Transverse colon (tissue), 4 donors: Measurements from ENCODE around the gene LRP8. TPM values are rescaled to one million over a fixed set of nuclear protein-coding genes. Genes with fewer than 3 reads are reported as not detected.

Source experiments
- DNase-seq: peaks from one replicate; pipeline ENCODE4 v3.0.0-alpha.2; 2019
- H3K27ac ChIP-seq, 4 donors: fragments of 200-600 bp; sonication (generic); 2 replicates each; pipeline ENCODE4 v1.5.1; 2016 to 2018; ENCODE audit warnings: inconsistent platforms in 4 of 4
- H3K27me3 ChIP-seq: fragments of 200-600 bp; sonication (generic); 2 replicates; pipeline ENCODE4 v1.5.1; 2017; ENCODE audit warnings: inconsistent platforms
- H3K36me3 ChIP-seq, 4 donors: fragments of 200-600 bp; sonication (generic); 2 replicates each; pipeline ENCODE4 v1.5.1; 2017 to 2019; ENCODE audit warnings: inconsistent platforms in 4 of 4
- H3K4me1 ChIP-seq, 4 donors: fragments of 200-600 bp; sonication (generic); 2 replicates each; pipeline ENCODE4 v1.5.1; 2017 to 2020; ENCODE audit warnings: inconsistent platforms in 4 of 4
- H3K4me3 ChIP-seq, 4 donors: fragments of 200-600 bp; sonication (generic); 1 replicate in 1 of 4; 2 replicates in 3 of 4; pipeline versions ENCODE4 v1.5.1 to v1.6.1; 2017 to 2019; ENCODE audit warnings: inconsistent platforms in 4 of 4
- H3K9me3 ChIP-seq, 2 donors: fragments of 200-600 bp; sonication (generic); 2 replicates each; pipeline ENCODE4 v1.5.1; 2017 to 2019; ENCODE audit warnings: inconsistent platforms in 2 of 2
- EP300 ChIP-seq: sonication (generic); formaldehyde crosslinking; IDR thresholded peaks from one replicate; pipeline ENCODE4 v1.6.1; 2017; ENCODE audit warnings: antibody characterized with exemption, low read depth
- POLR2A ChIP-seq: fragments of 450-650 bp; IDR thresholded peaks from one replicate; pipeline ENCODE4 v1.6.1; 2016; ENCODE audit warnings: antibody characterized with exemption, mild to moderate bottlenecking, moderate library complexity
- POLR2AphosphoS5 ChIP-seq, 3 donors: sonication (generic); formaldehyde crosslinking; IDR thresholded peaks; one replicate each; pipeline ENCODE4 v1.6.1; 2016; ENCODE audit warnings: antibody characterized with exemption in 3 of 3
- WGBS, 2 donors: methylation state at CpG; one replicate each; pipeline ENCODE4 v1.1.5; 2018; ENCODE audit warnings: low coverage in 1 of 2; 5-methylcytosine and 5-hydroxymethylcytosine counted together
- in situ Hi-C, 4 donors: fragments of 200-750 bp; cut with MboI; loops; one replicate each; pipeline versions ENCODE4 v1.15.0 to v1.15.1; 2017; ENCODE audit warnings: low sequenced_read_pairs in 3 of 4, low pct_ligation_motif_present in 1 of 4, low pct_unique_long_range_greater_than_20kb in 1 of 4
- intact Hi-C: fragments of 100-400 bp; cut with DNase I; formaldehyde crosslinking; loops from one replicate; pipeline ENCODE4 v1.15.1; 2023; ENCODE audit warnings: low total_unique reads
- total RNA-seq, 4 donors: library from RNA; depleted of rRNA; stranded (reverse); fragments of >200 nt; gene quantifications; one replicate each; pipeline ENCODE4 v1.1.0, GENCODE V29; 2016
- TF ChIP-seq, protein P1 (sequence below), 5 experiments: fragments of 200-600 bp in 3 of 5; fragments of 450-650 bp in 2 of 5; sonication (generic) in 3 of 5; IDR thresholded peaks; 1 replicate in 2 of 5; 2 replicates in 3 of 5; pipeline ENCODE4 v1.5.1; 2016 to 2017; ENCODE audit warnings: antibody characterized with exemption in 5 of 5, inconsistent platforms in 3 of 5, mild to moderate bottlenecking in 2 of 5, moderate library complexity in 1 of 5

The LRP8 gene
- total RNA-seq, 4 donors from 2014 or later = 0.37 to 10.7 (median 1.4) TPM

DNA sequence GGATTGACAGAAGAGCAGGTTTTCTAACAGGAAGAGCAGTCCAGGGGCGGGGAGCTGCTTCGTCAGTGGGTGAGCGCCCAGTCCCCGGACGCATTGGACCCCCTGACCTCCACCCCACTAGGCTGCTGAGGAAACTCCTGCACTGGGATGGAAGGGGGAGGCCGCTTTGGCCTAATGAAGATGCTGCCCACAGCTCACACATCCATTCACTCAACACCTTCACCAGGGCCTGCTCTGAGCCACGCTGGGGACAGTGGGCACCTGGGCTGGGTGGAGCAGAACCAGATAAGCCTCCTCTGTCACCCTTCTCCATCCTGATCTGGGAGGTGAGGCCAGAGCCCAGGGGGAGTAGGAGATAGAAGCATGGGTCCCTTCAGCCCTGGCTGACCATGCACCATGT is 13.3 kb downstream of the LRP8 start:
- in situ Hi-C loops = no loop called here
- intact Hi-C loops = no loop called here
- no peaks in the 10 kb centered on the region for H3K27me3 ChIP-seq
- H3K27ac ChIP-seq = no peak overlapping the region
- WGBS, 2 donors = 96% methylated on average over 7 of the region's 7 CpGs; no CpG with 5 or more reads in 1 of the 2 donors
- DNase-seq = no peak
- H3K9me3 ChIP-seq = no peaks in the 10 kb centered on the region
- no peaks in the 10 kb centered on the region for H3K4me1 ChIP-seq
- H3K36me3 ChIP-seq = no peaks in the 10 kb centered on the region
- TF ChIP-seq, protein P1, sequence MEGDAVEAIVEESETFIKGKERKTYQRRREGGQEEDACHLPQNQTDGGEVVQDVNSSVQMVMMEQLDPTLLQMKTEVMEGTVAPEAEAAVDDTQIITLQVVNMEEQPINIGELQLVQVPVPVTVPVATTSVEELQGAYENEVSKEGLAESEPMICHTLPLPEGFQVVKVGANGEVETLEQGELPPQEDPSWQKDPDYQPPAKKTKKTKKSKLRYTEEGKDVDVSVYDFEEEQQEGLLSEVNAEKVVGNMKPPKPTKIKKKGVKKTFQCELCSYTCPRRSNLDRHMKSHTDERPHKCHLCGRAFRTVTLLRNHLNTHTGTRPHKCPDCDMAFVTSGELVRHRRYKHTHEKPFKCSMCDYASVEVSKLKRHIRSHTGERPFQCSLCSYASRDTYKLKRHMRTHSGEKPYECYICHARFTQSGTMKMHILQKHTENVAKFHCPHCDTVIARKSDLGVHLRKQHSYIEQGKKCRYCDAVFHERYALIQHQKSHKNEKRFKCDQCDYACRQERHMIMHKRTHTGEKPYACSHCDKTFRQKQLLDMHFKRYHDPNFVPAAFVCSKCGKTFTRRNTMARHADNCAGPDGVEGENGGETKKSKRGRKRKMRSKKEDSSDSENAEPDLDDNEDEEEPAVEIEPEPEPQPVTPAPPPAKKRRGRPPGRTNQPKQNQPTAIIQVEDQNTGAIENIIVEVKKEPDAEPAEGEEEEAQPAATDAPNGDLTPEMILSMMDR (IDR thresholded peaks at IDR 0.05) = no peak
- TF ChIP-seq POLR2A = no peak
- TF ChIP-seq EP300 = no peak
- TF ChIP-seq POLR2AphosphoS5 (IDR thresholded peaks at IDR 0.05) = no peak
- no peak overlapping the region for H3K4me3 ChIP-seq

DNA sequence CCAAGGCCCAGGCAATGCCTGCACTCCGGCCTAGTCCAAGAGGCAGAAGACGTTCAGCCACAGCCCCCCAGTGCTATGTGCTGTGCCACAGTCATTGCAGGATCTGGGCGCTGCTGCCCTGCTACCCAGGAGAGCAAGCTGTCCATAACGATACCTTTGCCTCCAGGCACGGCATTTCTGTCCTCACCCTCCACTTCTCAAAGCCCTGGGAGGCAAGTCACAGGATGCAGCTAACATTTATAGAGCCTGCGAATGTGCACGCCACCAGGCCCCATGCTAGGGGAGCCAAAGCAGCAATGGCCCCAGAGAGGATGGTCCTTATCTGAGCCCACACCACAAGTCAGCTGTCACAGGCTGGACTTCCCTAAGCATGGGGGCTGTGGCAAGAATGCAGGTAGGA is 13.8 kb downstream of the LRP8 start:
- in situ Hi-C loops (no loop called here), intact Hi-C loops (no loop called here)
- no peak for DNase-seq
- Histone ChIP-seq H3K27me3 (no peaks in the 10 kb centered on the region), H3K36me3 (no peaks in the 10 kb centered on the region), H3K27ac (no peak overlapping the region), H3K9me3 (no peaks in the 10 kb centered on the region), H3K4me1 (no peaks in the 10 kb centered on the region), H3K4me3 (no peak overlapping the region)
- TF ChIP-seq POLR2AphosphoS5 (IDR thresholded peaks at IDR 0.05) (no peak), EP300 (no peak), POLR2A (no peak)
- TF ChIP-seq, protein P1 (IDR thresholded peaks at IDR 0.05) = no peak
- WGBS, 2 donors = 87% methylated on average over 7 of the region's 7 CpGs; no CpG with 5 or more reads in 1 of the 2 donors

DNA sequence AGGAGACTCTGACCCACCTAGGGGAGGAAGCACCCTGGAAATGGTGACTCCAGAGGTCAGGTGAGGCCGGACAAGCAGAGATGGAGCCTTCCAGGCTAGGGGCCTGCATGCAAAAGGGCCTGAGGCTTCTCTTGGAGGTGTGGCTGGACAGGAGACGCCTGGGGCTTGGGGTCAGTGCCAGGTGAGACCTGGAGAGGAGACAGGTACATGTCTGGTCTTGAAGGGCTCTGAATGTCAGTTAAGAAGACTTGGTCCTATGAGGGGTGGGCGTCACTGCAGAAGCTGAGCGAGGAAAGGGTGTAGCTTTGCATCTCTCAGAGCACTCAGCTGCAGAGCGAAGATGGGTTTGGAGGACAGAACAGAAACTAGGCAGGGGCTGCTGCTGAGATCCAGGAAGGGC is 14.3 kb downstream of the LRP8 start:
- Histone ChIP-seq H3K27ac (no peak overlapping the region), H3K4me3 (no peak overlapping the region), H3K9me3 (no peaks in the 10 kb centered on the region), H3K36me3 (no peaks in the 10 kb centered on the region), H3K4me1 (no peaks in the 10 kb centered on the region), H3K27me3 (no peaks in the 10 kb centered on the region)
- in situ Hi-C loops (no loop called here), intact Hi-C loops (no loop called here)
- TF ChIP-seq, protein P1 (IDR thresholded peaks at IDR 0.05) = no peak
- TF ChIP-seq EP300 = no peak
- TF ChIP-seq POLR2A = no peak
- DNase-seq = no peak
- WGBS, 2 donors = 93 to 94% methylated on average over 2 to 5 of the region's 5 CpGs

DNA sequence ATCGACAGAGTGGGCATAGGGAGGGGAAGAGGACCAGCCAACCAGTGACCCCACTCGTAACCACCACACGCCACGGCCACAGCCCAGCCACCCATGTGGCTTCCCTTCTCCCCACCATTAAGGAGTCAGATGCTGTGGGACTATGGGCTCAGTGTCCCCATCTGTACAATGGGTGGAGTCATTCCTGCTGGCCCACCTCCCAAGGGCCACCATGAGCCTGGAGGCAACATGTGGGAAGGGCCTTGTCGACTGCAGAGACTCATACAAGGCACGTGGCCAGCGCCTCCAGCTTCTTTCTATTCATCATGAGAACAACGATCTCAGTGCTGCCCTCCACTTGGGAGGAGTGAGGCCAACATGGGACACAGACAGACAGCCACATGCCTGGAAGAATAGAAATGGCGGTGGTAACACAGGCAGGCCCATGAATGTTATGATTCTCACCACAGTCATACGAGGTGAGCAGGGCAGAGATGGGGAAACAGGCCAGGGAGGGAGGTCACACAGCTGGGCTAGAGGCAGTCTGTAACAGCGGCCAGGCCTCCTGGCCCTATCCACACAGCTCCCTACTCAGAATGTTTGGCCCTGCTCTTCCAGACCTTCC is 16.1 kb downstream of the LRP8 start:
- Histone ChIP-seq H3K4me1 (no peaks in the 10 kb centered on the region), H3K27ac (no peak overlapping the region), H3K36me3 (no peaks in the 10 kb centered on the region), H3K4me3 (no peak overlapping the region), H3K27me3 (no peaks in the 10 kb centered on the region), H3K9me3 (no peaks in the 10 kb centered on the region)
- intact Hi-C loops = no loop called here
- 87% methylated on average over 11 of the region's 11 CpGs; no CpG with 5 or more reads in 1 of the 2 donors for WGBS, 2 donors
- no peak for DNase-seq
- in situ Hi-C loops = no loop called here
- TF ChIP-seq POLR2A = no peak
- no peak for TF ChIP-seq POLR2AphosphoS5 (IDR thresholded peaks at IDR 0.05)
- TF ChIP-seq EP300 = no peak
- TF ChIP-seq, protein P1 (IDR thresholded peaks at IDR 0.05) = no peak
